Lung (tissue), 12 donors: ENCODE results near the gene NOTCH1. TPM values are rescaled to one million over a fixed set of nuclear protein-coding genes. Genes with fewer than 3 reads are reported as not detected.
A peak's percentile ranks its signal among the peaks of the same experiment; 100 is the strongest.

Experiments used
- ATAC-seq: fragments of 200-7000 bp; cut with Tn5 transposase; one replicate; pipeline ENCODE4 v1.9.1; 2020; ENCODE audit warnings: moderate number of reproducible peaks; ENCODE audit not compliant: insufficient read depth, low FRiP score
- DNase-seq, 3 donors: peaks; one replicate each; pipeline ENCODE4 v3.0.0-alpha.2; 2013 to 2017
- H3K27ac ChIP-seq, 2 donors: one replicate each; pipeline ENCODE4 v1.5.1; 2013; ENCODE audit warnings: mild to moderate bottlenecking in 2 of 2, moderate library complexity in 2 of 2, control low read depth in 1 of 2, inconsistent platforms in 1 of 2, low read depth in 1 of 2, low read length in 1 of 2
- H3K27me3 ChIP-seq, 3 donors: one replicate each; pipeline ENCODE4 v1.5.1; 2013; ENCODE audit warnings: low read length in 2 of 3; ENCODE audit not compliant: control insufficient read depth in 3 of 3, insufficient read depth in 3 of 3
- H3K36me3 ChIP-seq, 4 donors: one replicate each; pipeline ENCODE4 v1.5.1; 2013; ENCODE audit warnings: low read length in 4 of 4, mild to moderate bottlenecking in 1 of 4, moderate library complexity in 1 of 4; ENCODE audit not compliant: control insufficient read depth in 4 of 4, insufficient read depth in 4 of 4
- H3K4me1 ChIP-seq, 5 donors: one replicate each; pipeline ENCODE4 v1.5.1; 2013; ENCODE audit warnings: low read length in 5 of 5, mild to moderate bottlenecking in 2 of 5, moderate library complexity in 1 of 5; ENCODE audit not compliant: control insufficient read depth in 5 of 5, insufficient read depth in 5 of 5
- H3K4me3 ChIP-seq: one replicate; pipeline ENCODE4 v1.5.1; 2013; ENCODE audit warnings: mild to moderate bottlenecking, control low read depth, moderate library complexity
- H3K9ac ChIP-seq, 2 donors: one replicate each; pipeline ENCODE4 v1.5.1; 2013; ENCODE audit warnings: low read length in 2 of 2, control low read depth in 1 of 2; ENCODE audit not compliant: insufficient read depth in 1 of 2
- H3K9me3 ChIP-seq, 4 donors: one replicate each; pipeline ENCODE4 v1.5.1; 2013; ENCODE audit warnings: low read length in 3 of 4, mild to moderate bottlenecking in 1 of 4, moderate library complexity in 1 of 4; ENCODE audit not compliant: control insufficient read depth in 4 of 4, insufficient read depth in 3 of 4
- CTCF ChIP-seq: IDR thresholded peaks from 2 replicates; pipeline ENCODE4 v1.5.1; 2012; ENCODE audit warnings: mild to moderate bottlenecking; ENCODE audit errors: control extremely low read depth, extremely low read depth
- WGBS, 2 donors: extraction: QIAGEN DNeasy Blood & Tissue Kit; methylation state at CpG; one replicate each; pipeline ENCODE4 v1.1.7; 2013; 5-methylcytosine and 5-hydroxymethylcytosine counted together
- polyA plus RNA-seq, 2 donors: library from polyadenylated mRNA; stranded (reverse); fragments of 200-250 nt; gene quantifications; one replicate each; pipeline ENCODE4 v1.2.1, GENCODE V29; 2013
- total RNA-seq, 2 donors: library from RNA; depleted of rRNA in 1 of 2; stranded (reverse); fragments of >200 nt in 1 of 2; gene quantifications; one replicate each; pipeline ENCODE4 v1.2.1, GENCODE V29; 2014 to 2021
- donor health status: control.
- donor health status: control.
- donor health status: Bipolar disorder and iron deficiency.
- donor health status: healthy.
- donor health status: DM: yes; HTN: yes; CAD: no.

Gene NOTCH1
- total and polyA plus RNA-seq, 4 donors, result 23.9 to 101 (median 44.5) TPM

DNA sequence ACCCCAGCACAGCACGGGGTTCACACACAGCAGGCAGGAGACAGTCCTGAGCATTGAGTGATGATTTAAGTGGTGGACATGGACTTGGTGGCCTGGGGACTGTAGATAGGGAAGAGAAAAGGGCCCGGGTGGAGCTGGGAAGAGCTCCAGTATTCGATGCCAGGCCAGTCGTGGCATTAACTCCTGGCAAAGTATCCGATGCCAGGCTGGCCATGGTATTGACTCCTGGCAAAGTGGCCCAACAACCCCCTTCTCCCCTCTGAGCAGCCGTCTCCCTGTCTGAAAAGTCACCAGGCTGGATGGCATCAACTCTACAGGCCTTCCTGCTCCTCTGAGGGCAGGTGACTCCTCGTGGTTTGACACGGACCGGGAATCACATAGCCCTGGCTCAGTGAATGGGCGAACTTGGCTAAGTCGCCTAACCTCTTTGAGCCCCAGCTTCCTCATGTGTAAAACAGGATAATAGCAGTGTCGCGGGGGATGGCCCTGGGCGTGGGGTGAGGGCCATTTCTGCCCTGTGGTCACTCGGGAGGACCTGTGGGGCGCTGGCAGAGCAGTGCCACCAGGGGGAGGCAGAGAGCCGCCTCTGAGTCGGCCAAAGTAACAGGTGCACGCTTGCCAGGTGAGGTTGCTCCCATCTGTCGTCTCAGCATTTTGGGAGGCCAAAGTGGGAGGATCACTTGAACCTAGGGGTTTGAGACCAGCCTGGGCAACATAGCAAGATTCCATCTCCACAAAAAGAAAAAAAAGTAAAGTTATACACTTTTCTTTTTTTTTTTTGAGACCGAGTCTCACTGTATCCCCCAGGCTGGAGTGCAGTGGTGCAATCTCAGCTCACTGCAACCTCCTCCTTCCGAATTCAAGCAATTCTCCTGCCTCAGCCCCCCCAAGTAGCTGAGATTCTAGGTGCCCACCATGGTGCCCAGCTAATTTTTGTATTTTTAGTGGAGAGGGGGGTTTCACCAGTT lies 57.3 kb downstream of the NOTCH1 start:
- no peaks in the 10 kb centered on the region for H3K27me3 ChIP-seq
- WGBS, 2 donors, result 29 to 42% methylated on average over 22 of the region's 22 CpGs
- peak; percentile 47 to 53 (median 49) for DNase-seq
- TF ChIP-seq CTCF, result peak; percentile 95
- H3K9me3 ChIP-seq, result no peaks in the 10 kb centered on the region
- no peak overlapping the region for H3K9ac ChIP-seq
- no peak overlapping the region for H3K27ac ChIP-seq
- peaks cover 0 to 18% (median 3%) of the 10 kb centered on the region in 5 donors for H3K4me1 ChIP-seq
- H3K36me3 ChIP-seq, result no peaks in the 10 kb centered on the region
- H3K4me3 ChIP-seq, result no peak overlapping the region
- peak; percentile 48 for ATAC-seq

- Histone ChIP-seq H3K36me3 (no peaks in the 10 kb centered on the region), H3K9me3 (no peaks in the 10 kb centered on the region), H3K27me3 (no peaks in the 10 kb centered on the region), H3K9ac (no peak overlapping the region), H3K27ac (no peak overlapping the region), H3K4me1 (peaks cover 0 to 13% (median 2%) of the 10 kb centered on the region in 5 donors), H3K4me3 (no peak overlapping the region)
- 91 to 93% methylated on average over 7 of the region's 7 CpGs for WGBS, 2 donors
- DNase-seq (no peak), ATAC-seq (no peak)
- TF ChIP-seq CTCF, result no peak
These were observed 58.2 kb downstream of the NOTCH1 start for GRCh38 chr9:136487672-136488071.

- Histone ChIP-seq H3K9ac (no peak overlapping the region), H3K9me3 (no peaks in the 10 kb centered on the region), H3K4me1 (peaks cover 0 to 14% (median 2%) of the 10 kb centered on the region in 5 donors), H3K27me3 (no peaks in the 10 kb centered on the region), H3K36me3 (no peaks in the 10 kb centered on the region), H3K27ac (no peak overlapping the region), H3K4me3 (no peak overlapping the region)
- DNase-seq, result no peak
- ATAC-seq, result no peak
- no peak for TF ChIP-seq CTCF
- 89 to 92% methylated on average over 18 of the region's 18 CpGs for WGBS, 2 donors
These were observed 58.8 kb downstream of the NOTCH1 start for GRCh38 chr9:136486823-136487620.
